Panc1 (cell line): ENCODE results near the gene PDE10A.

Source experiments
- CTCF ChIP-seq: fragments of 450-650 bp; IDR thresholded peaks from 2 replicates; pipeline ENCODE4 v1.5.1; 2017; ENCODE audit warnings: mild to moderate bottlenecking
- POLR2AphosphoS5 ChIP-seq: IDR thresholded peaks from 2 replicates; pipeline ENCODE4 v1.6.1; 2012; ENCODE audit warnings: mild to moderate bottlenecking, low read depth, low read length, moderate library complexity
- REST ChIP-seq, 2 experiments: IDR thresholded peaks; 2 replicates each; pipeline ENCODE4 v1.6.1; 2011 to 2012; ENCODE audit warnings: low read depth in 2 of 2, control low read depth in 1 of 2, low read length in 1 of 2, mild to moderate bottlenecking in 1 of 2, moderate library complexity in 1 of 2; ENCODE audit not compliant: insufficient read depth in 1 of 2
- SIN3A ChIP-seq: IDR thresholded peaks from 2 replicates; pipeline ENCODE4 v1.6.1; 2012; ENCODE audit warnings: low read depth, mild to moderate bottlenecking, low read length, moderate library complexity, borderline replicate concordance; ENCODE audit not compliant: insufficient read depth
- TCF7L2 ChIP-seq: IDR thresholded peaks from 2 replicates; pipeline ENCODE4 v1.6.1; 2011; ENCODE audit warnings: mild to moderate bottlenecking, low read depth, low read length, inconsistent platforms

GRCh38 chr6:165618241-165618640, 44.8 kb downstream of the PDE10A start:
- TF ChIP-seq CTCF (no peak), SIN3A (no peak), POLR2AphosphoS5 (no peak), REST (IDR thresholded peaks at IDR 0.05; ENCODE audit: insufficient read depth in 1 of 2, low read depth in 2 of 2, low read length in 1 of 2) (no peak), TCF7L2 (no peak)
